GM18508 (cell line): Measurements from ENCODE around the gene DAO.

Source experiments
- ATAC-seq: cut with Tn5 transposase; IDR thresholded peaks from one replicate; pipeline ENCODE4 v1.9.1; 2021; ENCODE audit warnings: moderate number of reproducible peaks; ENCODE audit not compliant: insufficient read depth, unreplicated experiment

Gene DAO

DNA sequence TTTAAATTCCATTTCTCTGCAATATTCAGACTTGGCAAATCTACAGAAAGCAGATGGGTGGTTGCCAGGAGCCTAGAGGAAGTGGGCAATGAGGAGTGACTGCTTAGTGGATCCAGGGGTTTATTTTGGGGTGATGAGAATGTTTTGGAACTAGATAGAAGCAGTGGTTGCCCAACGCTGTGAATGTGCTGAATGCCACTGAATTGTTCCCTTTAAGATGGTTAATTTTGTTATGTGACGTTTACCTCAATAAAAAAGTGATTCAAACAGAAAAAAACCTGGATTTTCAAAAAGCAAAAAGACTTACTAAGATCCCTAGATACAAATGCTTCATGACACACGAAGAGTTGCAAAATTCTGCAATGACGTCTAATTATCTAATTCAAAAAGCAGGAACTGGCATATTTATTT lies 34.2 kb downstream of the DAO start:
- no peak for ATAC-seq

DNA sequence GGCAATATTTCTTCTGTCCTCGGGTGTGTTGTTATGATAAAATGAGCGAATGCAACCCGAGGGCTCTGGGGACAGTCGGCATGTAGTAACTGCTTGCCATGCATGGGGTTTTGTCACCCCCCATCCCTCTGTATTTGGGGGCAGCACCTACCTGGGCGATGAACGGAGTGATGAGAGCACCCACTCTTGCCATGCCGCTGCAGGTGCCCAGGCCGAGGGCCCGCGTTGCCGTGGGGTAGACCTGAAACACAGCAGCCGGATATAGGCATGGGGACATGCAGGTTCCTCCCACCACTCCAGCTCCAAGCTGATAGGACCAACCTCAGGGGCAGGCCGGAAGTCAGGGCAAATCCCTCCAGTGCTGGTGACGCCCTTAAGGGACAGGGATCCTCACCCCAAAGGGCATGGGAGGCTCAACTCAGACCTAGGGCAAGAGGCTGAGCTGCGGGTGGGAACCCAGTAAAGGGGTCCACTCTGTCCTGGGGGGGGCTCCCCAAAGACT lies 35.8 kb downstream of the DAO start:
- ATAC-seq: no peak

GRCh38 chr12:108916336-108916735 lies 36.4 kb downstream of the DAO start:
- ATAC-seq: no peak

DNA sequence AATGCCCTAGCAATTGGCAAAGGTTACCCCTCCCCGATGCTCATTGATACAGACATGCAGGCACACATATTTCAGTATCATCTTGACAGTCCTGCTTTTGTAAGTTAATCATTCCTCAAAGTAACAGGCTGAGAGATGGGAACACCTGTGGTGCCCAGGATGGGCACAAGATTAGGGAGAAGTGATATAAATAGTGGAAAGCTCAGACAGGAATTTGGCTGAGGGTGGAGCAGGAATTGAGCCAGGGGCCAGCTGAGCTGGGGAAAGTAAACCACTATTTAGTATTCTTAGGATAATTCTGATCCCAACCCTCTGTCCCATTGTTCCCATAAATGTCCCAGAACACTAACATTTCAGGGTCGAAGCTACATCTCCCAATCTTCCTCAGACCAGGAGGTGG lies 38.3 kb downstream of the DAO start:
- no peak for ATAC-seq

DNA sequence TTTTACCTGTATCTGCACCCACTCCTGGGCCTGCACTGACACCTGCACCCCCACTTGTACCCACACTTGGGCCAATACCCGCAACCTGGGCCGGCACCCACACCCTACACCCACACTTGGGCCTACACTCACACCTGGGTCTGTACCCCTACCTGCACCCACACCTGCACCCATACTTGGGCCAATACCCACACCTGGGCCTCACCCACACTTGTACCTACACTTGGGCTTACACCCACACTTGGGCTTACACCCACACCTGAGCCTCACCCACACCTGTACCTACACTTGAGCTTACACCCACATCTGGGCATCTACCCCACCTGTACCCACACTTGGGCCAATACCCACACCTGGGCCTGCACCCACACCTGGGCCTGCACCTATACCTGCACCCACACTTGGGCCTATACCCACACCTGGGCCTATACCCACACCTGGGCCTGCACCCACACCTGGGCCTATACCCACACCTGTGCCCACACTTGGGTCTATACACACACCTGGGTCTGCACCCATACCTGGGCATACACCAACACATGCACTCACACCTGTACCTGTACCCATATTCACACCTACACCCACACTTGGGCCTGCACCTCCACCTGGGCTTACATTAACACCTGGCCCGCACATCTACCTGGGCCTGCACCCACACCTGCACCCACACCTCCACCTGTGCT lies 39.2 kb downstream of the DAO start:
- ATAC-seq: no peak

- ATAC-seq: no peak
Observed at GRCh38 chr12:108921946-108922345, 42.1 kb downstream of the DAO start.

DNA sequence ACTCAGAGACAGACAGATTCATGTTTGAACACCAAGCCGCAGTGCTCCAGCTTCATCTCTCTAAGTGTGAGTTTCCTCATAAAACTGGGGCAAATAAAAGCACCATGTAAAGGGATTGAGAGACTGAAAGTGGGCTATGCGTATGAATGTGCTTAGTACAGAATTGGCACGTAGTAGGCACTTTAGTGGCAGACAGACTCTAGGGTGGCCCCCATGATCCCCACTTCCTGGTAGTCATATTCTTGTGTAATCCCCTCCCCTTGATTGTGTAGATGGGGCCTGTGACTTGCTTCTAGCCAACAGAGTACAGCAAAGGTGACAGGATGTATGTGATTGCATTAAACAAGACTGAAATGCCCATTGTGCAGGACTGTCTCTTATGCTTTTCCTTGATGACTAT lies 43.0 kb downstream of the DAO start:
- ATAC-seq: no peak

DNA sequence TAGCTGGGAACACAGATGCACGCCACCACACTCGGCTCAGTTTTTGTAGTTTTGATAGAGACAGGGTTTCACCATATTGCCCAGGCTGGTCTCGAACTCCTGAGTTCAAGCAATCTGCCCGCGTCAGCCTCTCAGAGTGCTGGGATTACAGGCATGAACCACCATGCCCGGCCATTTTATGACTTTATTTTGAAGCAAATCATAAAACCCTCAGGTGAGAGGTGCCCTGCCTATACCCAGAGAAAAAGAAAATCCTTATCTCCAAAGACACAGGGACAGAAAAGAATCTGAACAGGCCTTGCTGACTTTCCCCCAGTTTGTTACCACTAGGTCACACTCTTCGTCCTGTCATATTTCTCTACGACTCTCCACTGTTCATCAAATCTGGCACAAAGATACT lies 48.8 kb downstream of the DAO start:
- no peak for ATAC-seq

GRCh38 chr12:108930155-108930554 lies 50.3 kb downstream of the DAO start:
- no peak for ATAC-seq

GRCh38 chr12:108930756-108931155 lies 50.9 kb downstream of the DAO start:
- no peak for ATAC-seq

GRCh38 chr12:108933949-108934348 lies 54.1 kb downstream of the DAO start:
- ATAC-seq: no peak

- ATAC-seq: no peak
Observed at GRCh38 chr12:108935159-108935763, 55.4 kb downstream of the DAO start.

DNA sequence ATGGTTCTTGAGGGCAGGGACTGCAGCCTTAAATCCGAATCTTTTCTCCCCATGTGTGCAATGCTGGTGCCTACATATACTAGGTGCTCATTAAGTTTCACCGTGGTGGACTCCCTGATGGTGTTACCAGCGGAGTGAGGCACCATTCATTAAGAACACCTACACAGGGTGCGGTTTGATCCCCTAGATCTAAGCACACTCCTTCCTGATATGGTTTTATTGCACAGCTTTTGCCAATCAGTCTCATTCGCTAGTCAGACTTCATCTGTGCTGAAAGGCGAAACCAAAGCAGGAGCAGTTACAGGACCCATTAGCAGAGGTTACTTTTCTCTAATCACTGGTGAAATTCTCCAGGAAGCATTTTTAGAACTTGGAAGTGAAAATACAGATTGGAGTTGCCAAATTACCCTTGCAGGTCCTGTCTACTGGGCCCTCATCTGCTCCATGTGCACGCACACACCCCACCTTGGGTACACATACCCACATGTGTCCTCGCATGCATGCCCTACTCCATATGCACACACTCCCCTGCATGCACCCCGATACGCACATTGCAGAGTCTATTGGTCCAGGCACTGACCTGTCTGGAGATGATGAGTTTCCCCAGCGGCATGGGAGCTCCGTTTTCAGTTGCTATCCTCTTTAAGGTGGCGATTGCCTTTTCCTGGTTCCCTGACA lies 58.5 kb downstream of the DAO start:
- ATAC-seq: no peak

- no peak for ATAC-seq
Observed at GRCh38 chr12:108939594-108939993, 59.7 kb downstream of the DAO start.

DNA sequence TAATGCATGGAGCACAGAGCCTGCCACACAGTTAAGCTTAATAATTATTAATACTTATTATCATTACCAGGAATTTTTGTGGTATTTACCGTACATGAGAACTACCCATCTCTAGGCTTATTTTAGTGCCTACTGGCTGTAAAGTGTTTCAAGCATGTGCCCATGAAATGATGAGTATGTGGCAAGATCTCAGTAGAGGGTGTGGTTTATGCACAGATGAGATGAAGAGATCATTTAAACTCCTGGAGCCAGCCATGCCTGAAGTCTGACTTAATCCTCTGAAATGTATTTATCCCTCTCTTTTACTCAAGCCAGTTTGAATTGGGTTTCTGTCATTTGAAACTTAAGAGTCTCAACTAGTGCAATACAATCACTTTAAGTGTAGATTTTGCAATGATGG lies 60.2 kb downstream of the DAO start:
- no peak for ATAC-seq

DNA sequence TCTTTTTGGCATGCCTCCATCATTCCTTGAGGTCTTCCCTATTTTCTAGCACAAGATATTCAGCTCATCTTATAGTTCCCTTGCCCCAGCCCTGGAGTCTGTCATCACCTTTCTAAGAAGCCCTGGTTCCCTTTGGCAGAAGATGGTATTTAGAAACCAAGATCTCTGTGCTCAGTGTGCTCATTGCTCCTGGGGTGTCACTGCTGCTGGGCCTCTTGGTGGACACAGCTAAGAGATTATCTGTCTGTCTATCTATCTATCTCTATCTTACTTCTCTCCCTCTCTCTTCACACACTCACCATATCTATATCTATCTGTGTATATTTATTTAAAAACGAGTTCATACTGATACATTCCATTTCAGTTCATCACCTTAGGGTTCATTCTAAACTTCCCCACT lies 67.2 kb downstream of the DAO start:
- ATAC-seq: no peak

DNA sequence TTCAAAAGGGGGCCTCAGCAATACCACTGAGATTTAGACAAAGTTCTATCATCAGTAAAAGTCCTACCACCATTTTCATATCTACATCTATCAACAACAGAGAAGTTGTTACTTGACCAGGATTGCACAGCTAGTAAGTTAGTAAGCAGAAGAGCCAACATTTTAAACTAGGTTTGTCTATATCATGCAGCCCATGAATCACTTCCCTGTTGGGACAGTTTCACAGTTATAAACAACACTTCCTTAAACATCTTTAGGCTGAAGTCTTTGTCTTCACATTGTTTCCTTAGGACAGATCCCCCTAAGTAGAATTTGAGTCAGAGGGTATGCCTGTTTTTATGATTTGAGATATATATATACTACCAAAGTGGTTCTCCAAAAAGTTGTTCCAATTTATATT lies 68.5 kb downstream of the DAO start:
- ATAC-seq: no peak

GRCh38 chr12:108949976-108950375 lies 70.1 kb downstream of the DAO start:
- ATAC-seq: no peak
